Right lung (tissue), 5 donors: ENCODE data around the gene CFD. TPM values are rescaled to one million over a fixed set of nuclear protein-coding genes. Genes with fewer than 3 reads are reported as not detected.
"Not testable (repeated sequence)": the region's sequence is repeated elsewhere in the genome, so short reads cannot be mapped to it uniquely, and the experiment has no call there.

Experiments used
- DNase-seq, 2 donors: peaks; one replicate each; pipeline ENCODE4 v3.0.0-alpha.2; 2013
- polyA plus RNA-seq, 5 donors: library from polyadenylated mRNA; unstranded; fragments of 120-200 nt; gene quantifications; one replicate each; pipeline versions ENCODE4 v1.2.1 to v1.2.3, GENCODE V29; 2013; ENCODE audit warnings: inconsistent platforms in 1 of 5, low replicate concordance in 1 of 5; ENCODE audit not compliant: insufficient read length in 5 of 5, insufficient read depth in 1 of 5

Gene CFD
- polyA plus RNA-seq, 5 donors = 4.7 to 31.4 (median 6.3) TPM

DNA sequence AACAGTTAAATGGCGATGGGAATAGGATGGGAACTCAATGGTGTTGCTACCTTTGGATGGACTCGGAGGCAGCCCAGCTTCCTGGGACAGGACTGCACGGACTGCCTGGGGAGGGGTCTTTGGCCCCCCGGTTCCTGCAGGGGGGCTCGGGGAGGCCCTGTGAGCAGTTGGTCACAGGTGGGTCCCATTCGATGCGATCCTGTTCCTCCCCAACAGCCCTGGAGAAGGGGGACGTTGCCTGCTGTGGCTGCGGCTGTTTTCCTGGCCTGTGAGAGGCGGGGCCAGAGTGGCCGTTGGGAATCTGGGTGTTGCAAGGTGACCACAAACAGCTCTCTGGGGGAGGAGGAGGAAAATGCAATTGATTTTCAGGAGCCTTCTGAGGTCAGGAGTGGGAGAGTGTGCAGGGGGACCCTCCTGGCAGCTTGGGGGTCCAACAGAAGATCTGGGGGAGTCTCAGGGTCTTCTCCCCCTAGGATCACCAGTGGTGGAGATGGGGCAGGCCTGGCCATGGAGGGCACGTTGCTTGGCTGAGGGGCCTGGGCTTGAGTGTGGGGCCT is 35.8 kb upstream of the CFD start:
- DNase-seq = no peak

DNA sequence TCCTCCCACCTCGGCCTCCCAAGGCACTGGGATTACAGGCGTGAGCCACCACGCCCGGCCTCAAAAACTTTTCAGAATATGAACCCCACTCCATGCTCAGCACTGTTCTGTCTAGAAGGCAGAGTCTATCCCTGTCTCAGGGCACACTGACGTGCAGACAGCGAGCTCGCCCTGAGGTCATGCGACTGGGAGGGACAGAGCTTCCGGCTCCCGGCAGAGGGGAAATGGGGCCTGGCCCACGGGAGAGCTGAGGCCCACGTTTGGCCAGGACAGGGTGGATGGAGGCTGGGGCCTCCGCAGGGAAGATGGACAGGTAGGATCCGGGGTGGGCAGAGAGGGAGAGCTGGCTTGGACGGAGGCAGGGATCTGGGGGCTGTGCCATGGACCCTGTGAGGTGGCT is 34.6 kb upstream of the CFD start:
- DNase-seq = no peak

DNA sequence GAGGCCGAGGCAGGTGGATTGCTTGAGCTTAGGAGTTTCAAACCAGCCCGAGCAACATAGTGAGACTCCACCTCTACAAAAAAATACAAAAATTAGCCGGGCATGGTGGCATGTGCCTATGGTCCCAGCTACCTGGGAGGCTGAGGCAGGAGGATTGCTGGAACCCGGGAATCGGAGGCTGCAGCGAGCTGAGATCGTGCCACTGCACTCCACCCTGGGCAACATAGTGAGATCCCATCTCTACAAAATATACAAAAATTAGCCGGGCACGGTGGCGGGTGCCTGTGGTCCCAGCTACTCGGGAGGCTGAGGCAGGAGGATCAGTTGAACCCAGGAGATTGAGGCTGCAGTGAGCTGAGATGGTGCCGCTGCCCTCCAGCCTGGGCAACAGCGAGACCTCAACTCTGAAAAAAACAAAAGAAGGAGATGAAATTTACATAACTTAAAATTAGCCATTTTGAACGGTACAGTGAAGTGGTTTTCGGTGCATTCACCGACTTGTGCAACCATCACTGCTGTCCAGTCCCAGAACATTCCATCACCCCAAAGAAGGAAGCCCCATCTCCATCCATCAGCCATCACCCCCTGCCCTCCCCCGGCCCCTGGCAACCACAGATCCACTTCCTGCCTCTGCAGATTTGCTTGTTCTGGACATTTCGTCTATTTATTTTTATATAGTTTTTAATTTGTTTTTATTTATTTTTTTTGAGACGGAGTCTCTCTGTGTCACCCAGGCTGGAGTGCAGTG is 33.4 kb upstream of the CFD start:
- DNase-seq = no peak

DNA sequence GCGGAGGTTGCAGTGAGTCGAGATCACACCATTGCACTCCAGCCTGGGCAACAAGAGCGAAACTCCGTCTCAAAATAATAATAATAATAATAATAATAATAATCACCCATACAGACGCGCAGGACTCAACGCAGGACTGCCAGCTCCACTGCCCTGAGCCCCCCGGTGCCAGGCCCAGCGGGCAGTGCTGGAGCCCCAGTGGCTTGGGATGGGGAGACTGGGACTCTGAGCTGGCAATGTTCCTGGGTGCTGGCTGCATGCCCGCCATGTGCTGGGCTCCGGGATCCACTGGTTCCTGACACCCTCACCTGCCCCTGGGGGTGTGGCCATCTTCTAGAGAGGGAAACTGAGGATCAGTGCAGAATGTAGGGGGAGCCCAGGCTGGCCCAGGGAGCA is 32.2 kb upstream of the CFD start:
- no peak for DNase-seq

DNA sequence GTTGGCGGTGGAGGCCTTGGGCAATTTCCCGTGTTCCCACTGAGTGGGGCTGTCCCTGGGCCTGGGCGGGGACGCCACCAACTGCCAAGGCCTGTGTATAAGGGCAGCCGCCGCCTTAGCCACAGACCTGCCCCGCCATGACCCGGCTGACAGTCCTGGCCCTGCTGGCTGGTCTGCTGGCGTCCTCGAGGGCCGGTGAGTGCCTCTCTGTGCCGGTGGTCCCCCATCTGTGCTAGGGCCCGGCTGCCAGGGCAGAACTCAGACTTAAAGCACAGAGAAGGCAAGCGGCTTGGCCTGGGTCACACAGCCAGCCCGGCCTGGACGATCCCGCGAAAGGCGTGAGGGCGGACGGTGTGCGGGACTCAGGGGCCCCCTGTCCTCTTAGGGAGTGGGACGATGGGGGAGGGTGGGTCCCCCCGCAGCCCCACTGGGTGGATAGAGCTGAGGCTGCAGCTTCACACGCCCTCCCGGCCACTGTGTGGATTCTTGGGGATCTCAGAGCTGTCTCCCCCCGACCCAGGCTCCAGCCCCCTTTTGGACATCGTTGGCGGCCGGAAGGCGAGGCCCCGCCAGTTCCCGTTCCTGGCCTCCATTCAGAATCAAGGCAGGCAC is 31.6 kb upstream of the CFD start, which contains the start of gene AZU1:
Gene AZU1 (plus strand): TSS at position 128 of the 612 bp plus-strand sequence. CDS start 10 bp downstream, at position 138.
- no peak for DNase-seq

DNA sequence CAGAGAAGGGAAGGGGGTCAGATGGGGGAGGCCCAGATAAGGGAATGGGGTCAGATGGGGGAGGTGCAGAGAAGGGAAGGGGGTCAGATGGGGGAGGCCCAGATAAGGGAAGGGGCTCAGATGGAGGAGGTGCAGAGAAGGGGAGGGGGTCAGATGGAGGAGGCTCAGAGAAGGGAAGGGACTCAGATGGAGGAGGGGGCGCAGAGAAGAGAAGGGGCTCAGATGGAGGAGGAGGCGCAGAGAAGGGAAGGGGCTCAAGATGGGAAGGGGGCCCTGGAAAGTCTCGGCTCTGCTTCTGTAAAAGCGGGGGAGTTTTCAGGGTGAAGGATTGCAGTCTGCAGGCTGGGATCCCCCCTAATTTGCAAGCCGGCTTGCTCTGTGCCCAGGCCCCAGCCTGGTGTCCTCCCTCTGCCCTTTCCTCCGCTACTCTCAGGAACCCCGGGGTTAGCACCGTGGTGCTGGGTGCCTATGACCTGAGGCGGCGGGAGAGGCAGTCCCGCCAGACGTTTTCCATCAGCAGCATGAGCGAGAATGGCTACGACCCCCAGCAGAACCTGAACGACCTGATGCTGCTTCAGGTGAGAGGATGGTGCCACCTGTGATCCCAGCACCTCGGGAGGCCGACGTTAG is 30.2 kb upstream of the CFD start:
- DNase-seq = no peak

DNA sequence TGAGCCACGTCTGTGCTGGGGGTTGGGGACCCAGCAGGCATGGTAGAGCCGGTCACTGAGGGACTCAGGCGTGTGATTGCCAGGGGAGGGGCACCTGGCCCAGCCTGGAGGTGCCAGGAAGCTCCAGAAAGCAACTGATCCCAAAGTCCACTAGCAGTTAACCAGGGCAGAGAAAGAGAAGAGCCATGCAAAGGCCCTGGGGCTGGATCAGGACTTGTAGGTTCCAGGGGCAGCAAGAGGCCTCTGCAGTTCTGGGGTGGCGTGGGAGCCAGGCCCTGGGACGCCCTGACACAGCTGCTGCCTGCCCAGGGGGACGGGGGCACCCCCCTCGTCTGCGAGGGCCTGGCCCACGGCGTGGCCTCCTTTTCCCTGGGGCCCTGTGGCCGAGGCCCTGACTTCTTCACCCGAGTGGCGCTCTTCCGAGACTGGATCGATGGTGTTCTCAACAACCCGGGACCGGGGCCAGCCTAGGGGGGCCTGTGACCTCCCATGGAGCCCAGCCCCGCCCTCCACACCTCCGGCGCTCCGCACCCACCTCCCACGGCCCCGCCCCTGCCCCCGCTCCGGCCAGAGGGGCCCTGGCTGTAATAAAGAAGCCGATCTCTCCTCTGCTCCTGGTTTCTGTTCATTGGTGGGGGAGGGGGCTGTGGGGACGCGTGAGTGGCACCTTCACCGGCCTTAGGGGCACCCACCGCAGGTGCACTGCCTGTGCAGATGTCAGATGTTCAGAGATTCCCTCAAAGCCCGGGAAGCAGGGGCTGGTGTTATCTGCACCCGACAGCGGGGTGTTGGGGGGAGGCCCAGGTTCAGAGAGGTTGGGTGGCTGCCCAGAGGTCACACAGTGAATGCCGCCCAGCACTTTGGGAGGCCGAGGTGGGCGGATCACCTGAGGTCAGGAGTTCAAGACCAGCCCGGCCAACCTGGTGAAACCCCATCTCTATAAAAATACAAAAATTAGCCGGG is 27.8 kb upstream of the CFD start:
- no peak for DNase-seq

DNA sequence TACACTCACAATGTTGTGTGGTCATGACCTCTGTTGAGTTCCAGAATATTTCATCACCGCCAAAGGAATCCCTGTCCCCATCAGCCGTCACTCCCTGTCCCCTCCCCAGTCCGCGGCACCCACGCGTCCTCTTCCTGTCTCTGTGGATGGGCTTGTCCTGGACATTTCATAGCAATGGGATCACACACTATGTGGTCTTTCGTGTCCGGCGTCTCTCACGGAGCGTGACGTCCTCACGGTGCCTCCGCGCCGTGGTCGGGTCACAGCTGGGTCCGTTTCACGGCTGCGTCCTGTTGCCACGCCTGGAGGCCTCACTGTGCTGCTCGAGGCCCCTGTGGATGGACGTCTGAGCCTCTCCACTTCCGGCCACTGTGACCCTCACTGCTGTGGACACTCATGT is 25.2 kb upstream of the CFD start:
- DNase-seq = no peak

DNA sequence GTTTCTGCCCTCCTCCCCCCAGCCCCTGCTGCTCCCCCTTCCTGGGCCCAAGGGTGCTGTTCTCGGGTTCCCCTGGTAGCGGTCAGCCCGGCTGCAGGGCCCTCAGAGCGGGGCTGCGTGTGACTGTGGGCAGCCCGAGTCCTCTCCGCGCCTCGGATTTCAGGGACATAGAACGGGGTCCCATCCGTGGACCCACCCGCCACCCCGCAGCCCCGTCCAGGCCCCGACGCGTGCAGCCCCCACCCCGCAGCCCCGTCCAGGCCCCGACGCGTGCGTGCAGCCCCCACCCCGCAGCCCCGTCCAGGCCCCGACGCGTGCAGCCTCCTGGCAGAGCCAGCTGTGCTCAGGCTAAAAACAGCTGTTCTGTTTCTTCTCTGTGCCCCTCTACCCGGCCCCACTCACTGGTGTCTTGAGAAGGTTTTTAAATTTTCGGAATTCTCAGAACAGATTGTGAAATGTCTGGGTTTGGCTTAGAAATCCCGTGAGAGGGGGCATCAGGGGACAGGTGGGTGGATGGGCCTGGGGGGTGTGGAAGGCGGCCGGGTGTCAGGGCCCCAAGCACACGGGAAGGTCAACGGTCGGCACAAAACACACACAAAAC is 24.2 kb upstream of the CFD start:
- peak; percentile 33 to 43 for DNase-seq

DNA sequence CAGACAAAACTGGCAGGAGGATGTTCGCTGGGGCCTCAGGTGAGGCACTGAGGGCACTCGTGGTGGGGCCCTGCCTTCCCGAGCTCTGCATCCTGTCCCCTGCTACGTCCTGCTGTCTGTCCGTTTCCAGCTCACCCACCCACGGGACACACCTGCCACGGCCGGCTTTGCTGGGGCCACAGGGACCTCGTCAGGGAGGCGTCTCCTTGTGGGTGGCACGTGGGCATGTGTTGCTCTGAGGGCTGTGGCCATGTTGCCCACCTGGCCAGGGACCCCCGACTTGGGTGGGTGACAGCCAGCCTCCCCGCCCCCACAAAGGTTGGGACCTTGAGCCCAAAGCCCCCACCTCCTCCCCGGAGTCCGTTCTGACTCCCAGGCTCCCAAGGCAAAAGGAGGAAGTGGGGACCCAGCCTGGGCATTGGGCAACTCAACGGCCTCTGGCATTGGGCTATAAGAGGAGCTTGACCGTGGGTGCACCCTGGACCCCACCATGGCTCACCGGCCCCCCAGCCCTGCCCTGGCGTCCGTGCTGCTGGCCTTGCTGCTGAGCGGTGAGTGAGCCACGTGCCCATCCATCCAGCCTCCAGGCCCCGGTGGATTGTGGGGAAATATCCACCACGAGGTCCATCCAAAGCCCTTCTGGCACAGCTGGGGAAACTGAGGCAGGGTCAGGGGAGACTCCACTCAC is 18.8 kb upstream of the CFD start, which contains the start of gene PRTN3:
Gene PRTN3 (plus strand): TSS at position 481 of the 688 bp plus-strand sequence. CDS start 10 bp downstream, at position 491.
- DNase-seq = no peak

DNA sequence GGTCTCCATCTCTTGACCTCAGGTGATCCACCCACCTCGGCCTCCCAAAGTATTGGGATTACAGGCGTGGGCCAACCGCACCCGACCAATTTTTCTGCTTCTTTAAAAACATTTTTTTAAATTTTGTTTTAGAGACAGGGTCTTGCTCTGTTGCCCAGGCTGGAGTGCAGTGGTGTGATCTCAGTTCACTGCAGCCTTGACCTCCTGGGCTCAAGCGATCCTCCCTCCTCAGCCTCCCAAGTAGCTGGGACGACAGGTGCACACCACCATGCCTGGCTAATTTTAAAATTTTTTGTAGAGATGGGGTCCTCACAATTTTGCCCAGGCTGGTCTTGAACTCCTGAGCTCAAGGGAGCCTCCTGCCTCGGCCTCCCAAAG is 16.7 kb upstream of the CFD start:
- not testable (repeated sequence) for DNase-seq

DNA sequence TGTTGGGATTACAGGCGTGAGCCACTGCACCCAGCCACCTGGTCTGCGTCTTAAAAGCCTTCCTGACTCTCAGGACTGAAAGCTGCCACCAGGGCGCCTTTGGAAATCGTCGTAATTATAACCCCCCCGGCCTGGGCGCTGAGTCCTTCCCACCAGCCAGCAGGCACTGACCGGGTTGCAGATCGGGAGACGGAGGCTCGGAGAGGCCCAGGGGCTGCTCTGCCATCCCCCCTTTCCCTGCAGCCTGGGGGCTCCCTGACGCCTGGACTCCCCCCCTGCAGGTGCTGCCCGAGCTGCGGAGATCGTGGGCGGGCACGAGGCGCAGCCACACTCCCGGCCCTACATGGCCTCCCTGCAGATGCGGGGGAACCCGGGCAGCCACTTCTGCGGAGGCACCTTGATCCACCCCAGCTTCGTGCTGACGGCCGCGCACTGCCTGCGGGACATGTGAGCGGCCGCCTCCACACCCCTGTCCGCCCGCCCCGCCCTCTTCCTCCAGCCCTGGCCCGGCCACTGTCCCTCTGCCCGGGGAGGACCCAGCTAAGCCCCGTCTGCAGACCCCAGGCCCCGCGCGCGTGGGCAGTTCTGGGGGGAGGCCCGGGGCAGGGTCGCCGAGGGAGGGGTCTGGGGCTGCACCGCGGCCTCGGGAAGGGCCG is 16.2 kb upstream of the CFD start:
- no peak for DNase-seq

DNA sequence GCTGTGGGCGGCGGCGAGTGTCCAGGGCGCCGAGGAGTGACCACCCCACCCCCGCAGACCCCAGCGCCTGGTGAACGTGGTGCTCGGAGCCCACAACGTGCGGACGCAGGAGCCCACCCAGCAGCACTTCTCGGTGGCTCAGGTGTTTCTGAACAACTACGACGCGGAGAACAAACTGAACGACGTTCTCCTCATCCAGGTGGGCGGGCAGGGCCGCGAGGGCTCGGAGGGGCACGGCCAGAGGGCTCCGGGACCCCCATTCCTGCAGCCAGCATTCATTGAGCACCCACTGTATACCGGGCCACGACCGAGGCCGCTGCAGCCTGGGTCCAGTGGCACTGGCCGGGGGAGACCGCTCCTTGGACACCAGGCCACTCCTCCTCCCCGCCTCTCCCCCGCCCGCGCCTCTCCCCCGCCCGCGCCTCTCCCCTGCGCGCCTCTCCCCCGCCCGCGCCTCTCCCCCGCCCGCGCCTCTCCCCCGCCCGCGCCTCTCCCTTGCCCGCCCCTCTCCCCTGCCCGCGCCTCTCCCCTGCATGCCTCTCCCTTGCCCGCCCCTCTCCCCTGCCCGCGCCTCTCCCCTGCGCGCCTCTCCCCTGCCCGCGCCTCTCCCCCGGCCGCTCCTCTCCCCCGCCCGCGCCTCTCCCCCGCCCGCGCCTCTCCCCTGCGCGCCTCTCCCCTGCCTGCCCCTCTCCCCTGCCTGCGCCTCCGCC is 15.5 kb upstream of the CFD start:
- no peak for DNase-seq

DNA sequence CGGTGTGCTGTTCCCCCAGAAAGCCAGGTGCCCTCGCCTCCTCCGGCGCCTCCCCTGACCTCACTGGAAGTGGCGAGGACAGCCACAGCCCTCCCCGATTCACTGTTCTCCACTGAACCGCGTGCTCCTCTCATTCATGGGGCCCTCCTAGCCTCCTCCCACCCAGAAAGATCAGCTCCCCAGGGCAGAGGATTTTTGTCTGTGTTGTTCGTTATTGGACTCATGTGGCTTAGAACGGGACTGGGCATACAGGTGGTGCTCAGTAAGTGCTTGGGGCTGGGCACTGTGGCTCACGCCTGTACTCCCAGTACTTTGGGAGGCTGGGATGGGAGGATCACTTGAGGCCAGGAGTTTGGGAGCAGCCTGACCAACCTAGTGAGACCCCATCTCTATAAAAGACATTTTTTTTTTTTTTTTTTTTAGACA is 14.9 kb upstream of the CFD start:
- no peak for DNase-seq

DNA sequence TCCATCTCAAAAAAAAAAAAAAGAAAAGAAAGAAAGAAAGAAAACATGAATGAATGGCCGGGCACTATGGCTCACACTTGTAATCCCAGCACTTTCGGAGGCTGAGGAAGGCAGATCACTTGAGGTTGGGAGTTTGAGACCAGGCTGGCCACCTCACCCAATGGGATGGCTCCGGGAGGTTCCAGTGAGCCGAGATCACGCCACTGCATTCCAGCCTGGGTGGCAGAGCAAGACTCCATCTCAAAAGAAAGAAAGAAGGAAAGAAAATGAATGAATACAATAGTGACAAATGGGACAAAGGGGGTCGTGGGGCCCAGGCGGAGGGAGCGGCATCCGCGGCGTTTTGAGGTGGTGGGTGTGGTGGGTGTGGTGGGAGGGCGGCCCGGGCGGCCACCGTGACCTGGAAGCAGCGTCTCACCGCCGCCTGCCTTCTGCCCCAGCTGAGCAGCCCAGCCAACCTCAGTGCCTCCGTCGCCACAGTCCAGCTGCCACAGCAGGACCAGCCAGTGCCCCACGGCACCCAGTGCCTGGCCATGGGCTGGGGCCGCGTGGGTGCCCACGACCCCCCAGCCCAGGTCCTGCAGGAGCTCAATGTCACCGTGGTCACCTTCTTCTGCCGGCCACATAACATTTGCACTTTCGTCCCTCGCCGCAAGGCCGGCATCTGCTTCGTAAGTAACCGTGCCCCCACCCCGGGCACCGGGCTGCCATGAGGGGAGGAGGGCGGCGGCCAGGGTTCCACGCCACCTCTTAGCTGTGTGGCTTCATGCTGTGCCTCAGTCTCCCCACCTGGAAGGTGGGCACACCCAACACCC is 13.6 kb upstream of the CFD start:
- no peak for DNase-seq

DNA sequence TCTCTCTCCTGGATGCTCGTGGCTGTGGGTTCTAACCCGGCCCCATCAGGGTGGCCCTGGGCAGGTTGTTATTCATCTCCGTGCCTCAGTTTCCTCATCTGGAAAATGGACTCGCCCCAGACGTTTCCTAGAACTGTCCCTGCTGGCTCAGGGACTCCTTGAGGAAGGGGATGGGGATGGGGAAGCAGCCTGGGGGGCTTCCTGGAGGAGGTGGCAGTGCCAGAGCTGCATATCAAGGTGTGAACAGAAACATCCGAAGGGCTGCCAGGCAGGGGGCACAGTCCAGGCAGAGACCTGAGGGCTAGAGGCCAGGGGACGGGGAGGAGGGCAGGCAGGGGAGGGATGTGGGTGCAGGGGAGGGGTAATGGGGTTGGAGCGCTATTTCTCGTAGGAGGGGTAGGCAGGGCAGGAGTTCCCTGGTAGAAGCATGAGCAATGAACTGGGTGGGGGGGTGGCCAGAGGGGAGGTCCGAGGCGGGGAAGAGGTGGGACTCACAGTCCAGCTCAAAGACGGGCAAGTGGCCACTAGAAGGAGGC is 11.0 kb upstream of the CFD start:
- DNase-seq = no peak

DNA sequence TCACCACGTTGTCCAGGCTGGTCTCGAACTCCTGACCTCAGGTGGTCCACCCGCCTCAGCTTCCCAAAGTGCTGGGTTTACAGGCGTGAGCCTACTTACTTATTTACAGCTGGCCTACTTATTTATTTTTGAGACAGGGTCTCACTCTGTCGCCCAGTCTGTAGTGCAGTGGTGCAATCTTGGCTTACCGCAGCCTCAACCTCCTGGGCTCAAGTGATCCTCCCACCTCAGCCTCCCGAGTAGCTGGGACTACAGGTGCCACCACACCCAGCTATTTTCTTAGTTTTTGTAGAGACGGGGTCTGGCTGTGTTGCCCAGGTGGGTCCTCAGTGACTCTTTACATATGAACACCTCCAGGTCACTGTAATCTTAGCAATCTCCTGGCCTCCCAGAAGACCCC is 10.3 kb upstream of the CFD start:
- DNase-seq = not testable (repeated sequence)
